DMS114 treated with DMSO at 0.1 percent for 48 hours (cell line): Measurements from ENCODE around the gene CCAR1.
"Not testable (repeated sequence)": the region's sequence is repeated elsewhere in the genome, so short reads cannot be mapped to it uniquely, and the experiment has no call there.

Experiments used
- DNase-seq: peaks from one replicate; lab custom pipeline; 2025; ENCODE audit not compliant: unreplicated experiment; lab: John Stamatoyannopoulos, UW

CCAR1 gene

DNA sequence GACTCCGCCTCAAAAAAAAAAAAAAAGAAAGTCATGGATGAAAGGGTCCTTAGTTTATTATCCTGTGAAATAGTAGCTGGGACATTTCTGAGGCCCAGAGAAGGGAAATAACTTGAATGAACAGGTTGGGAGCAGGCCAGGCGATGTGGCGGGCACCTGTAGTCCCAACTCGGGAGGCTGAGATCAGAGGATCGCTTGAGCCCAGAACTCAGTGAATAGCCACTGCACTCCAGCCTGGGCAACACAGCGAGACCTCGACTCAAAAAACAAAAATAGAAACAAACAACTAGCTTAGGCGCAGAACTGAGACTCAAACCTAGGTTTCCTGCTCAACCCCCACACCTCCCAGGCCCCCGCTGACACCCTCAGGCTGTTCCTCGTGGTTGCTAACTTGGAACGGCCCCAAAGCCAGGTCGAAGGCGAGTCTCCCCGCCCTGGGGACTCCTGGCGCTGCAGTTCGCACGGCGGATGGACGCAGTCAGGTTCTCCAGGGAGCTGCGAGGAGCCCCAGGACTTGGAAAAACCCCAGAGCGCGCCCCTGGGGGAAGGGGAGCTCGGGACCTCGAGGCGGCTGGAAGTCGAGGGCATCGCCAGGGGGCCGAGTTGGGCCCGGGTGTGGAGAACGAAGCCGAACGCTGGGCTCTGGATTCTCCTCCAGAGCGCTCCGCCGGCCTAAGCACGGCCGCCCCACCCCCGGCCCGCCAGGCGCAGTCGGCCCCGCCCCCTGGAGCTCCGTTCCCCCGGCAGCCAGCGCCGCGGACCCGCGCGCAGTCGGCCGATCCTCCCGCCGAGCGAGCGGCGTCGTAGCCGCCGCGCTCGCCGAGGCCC lies 105.9 kb downstream of the CCAR1 start, which contains the start of gene STOX1:
STOX1 (plus strand) TSS at position 768 of the 828 bp plus-strand sequence. CDS start 93 bp downstream, outside the sequence.
- DNase-seq = peak; percentile 54

DNA sequence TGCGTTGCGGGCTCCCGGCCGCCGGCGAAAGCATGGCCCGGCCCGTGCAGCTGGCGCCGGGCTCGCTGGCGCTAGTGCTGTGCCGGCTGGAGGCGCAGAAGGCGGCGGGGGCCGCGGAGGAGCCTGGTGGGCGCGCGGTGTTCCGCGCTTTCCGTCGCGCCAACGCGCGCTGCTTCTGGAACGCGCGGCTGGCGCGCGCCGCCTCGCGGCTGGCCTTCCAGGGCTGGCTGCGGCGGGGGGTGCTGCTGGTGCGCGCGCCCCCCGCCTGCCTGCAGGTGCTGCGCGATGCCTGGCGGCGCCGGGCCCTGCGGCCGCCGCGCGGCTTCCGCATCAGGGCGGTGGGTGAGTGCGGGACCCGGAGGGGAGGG lies 106.5 kb downstream of the CCAR1 start:
- not testable (repeated sequence) for DNase-seq

DNA sequence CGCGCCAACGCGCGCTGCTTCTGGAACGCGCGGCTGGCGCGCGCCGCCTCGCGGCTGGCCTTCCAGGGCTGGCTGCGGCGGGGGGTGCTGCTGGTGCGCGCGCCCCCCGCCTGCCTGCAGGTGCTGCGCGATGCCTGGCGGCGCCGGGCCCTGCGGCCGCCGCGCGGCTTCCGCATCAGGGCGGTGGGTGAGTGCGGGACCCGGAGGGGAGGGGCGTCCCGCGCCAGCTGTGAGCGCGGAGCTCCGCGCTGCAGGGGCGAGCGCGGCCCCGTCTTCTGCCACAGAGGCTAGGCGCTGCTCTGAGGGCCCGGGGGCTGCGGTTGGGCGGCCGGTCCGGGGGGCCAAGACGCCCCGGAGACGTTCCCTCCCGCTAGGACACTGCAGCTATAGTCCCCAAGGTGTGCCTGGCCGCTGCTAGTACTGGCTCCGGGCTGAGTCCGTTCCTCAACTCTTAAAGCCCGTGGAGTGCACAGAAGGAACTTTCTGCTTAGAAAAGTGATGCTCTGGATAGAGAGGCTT lies 107.1 kb downstream of the CCAR1 start:
- not testable (repeated sequence) for DNase-seq

DNA sequence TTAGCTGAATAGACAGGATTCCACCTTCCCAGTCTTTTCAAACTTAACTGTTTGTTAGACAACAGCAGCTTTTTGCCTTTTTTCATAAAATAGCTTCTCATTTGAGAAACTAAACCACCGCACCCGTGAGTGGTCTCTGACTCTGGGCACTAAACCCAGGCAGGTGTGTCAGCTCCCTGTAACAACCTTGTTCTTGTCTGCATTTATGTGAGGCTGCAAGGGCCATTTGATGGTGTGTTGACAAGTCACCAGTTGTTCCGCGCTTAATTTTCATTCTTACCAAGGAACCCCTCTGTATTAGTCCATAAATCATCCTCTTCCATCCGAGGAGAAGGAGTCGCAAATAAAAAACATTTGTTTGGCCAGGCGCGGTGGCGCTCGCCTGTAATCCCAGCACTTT lies 107.8 kb downstream of the CCAR1 start:
- DNase-seq = no peak

DNA sequence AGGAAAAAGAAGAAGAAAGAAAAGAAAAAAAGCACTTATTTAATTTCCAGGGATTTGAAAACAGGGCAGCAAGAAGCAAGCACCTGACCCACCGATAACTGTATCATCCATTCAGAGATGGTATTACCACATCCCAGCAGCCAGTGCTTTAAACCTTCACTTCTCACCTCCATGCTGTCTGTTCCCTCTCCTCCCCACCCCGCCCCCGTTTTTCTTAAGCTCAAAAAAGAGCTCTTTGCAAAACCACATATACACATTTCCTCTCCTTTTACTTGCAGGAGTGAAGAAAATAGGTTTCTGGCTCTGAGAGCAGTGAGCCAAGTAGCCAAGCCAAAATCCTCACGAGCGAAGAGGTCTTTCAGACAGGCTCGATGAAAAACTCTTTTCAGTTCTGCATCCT lies 108.5 kb downstream of the CCAR1 start:
- no peak for DNase-seq

DNA sequence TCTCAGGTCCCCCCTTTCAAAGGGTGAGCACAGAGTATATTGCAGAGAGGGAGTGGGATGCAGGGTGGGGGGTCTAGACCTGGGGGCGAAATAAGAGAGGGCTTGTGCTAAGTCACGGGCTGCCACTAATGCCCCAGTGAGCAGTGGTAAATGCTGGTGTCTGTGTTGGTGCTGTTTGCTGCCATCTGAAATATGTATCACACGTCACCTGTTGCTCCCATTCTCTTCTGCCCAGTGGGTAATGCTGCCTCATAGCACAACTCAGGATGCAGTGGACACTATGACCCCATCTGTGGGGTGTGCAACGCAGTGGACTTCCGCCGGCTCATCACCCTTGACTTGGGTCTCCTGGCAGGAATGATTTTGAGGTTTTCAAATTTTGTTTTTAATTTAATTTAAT lies 108.9 kb downstream of the CCAR1 start:
- no peak for DNase-seq

DNA sequence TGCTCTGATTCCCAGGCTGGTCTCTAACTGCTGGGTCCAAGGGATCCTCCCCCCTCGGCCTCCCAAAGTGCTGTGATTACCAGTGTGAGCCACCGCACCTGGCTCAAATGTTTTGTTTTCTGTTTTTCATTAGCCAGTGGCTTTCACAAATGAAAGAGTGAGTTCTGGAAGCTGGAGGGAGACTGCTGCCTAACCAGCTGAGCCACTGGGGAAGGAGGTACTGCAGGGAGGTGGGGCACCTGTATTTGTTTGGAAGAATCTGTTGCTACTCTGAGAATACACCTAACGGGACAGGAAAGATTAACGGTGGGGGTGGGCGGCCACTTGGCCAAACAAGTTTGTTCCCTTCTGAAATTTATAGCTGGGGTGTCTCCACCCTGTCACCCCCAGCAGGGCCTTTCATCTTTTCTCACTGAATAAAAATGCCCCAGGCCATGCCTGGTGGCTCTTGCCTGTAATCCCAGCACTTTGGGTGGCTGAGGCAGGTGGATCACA lies 111.0 kb downstream of the CCAR1 start:
- no peak for DNase-seq

DNA sequence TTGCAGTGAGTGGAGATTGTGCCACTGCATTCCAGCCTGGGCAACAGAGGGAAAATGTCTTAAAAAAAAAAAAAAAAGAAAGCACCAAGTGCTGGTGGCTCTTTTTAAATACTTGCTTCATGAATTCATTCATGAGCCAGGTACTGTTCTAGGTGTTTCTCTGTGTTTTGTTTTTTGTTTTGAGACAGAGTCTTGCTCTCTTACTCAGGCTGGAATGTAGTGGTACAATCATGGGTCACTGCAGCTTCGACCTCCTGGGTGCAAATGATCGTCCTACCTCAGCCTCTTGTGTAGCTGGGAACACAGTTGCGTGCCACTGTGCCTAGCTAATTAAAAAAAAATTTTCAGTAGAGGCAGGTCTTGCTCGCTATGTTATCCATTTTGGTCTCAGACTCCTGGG lies 111.6 kb downstream of the CCAR1 start:
- no peak for DNase-seq

DNA sequence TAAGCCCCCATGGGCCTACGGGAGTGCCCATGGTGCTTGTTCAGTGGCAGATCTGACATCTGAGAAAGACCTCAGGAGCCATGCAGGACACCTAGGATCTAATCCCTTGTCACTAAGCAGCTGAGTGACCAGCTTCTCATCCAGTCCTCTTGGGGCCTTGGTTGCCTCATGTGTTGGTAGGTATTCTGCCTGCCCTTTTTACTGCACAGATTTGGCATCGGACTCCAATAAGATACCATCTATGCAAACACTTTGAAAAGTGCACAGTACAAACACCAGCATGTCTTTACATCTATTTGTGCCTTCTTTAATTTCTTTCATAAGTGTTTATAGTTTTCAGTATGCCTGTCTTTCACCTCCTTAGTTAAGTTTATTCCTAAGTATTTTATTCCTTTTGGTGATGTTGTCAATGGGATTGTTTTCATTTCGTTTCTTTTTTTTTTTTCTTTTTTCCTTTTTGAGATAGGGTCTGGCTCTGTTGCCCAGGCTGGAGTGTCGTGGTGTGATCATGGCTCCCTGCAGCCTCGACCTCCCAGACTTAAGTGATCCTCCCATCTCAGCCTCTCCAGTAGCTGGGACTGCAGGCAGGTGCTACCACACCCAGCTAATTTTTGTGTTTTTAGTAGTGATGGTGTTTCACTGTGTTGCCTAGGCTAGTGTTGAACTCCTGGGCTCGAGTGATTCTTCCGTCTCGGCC lies 116.7 kb downstream of the CCAR1 start:
- no peak for DNase-seq

DNA sequence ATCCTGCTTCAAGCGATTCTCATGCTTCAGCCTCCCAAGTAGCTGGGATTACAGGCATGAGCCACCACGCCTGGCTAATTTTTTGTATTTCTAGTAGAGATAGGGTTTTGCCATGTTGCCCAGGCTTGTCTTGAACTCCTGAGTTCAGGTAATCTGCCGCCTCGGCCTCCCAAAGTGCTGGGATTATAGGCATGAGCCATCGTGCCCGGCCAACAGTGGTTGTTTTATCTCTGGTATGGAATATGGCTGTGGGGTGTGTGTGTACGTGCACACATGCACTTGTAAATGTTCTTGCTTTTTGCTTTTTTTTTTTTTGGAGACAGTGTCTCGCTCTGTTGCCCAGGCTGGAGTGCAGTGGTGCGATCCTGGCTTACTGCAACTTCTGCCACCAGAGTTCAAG lies 119.6 kb downstream of the CCAR1 start:
- not testable (repeated sequence) for DNase-seq
